Tibial artery (tissue), 4 donors: ENCODE data around the gene ALAD.
"Not testable (repeated sequence)": the region's sequence is repeated elsewhere in the genome, so short reads cannot be mapped to it uniquely, and the experiment has no call there.

Experiments
- DNase-seq, 2 donors: peaks; one replicate each; pipeline ENCODE4 v3.0.0-alpha.2; 2019
- H3K27ac ChIP-seq, 2 donors: fragments of 200-600 bp; sonication (generic) in 1 of 2; 1 replicate in 1 of 2; 2 replicates in 1 of 2; pipeline ENCODE4 v1.5.1; 2018 to 2019; ENCODE audit warnings: mild to moderate bottlenecking in 1 of 2
- H3K27me3 ChIP-seq, 2 donors: fragments of 200-600 bp; sonication (generic) in 1 of 2; one replicate each; pipeline versions ENCODE4 v1.5.1 to v1.6.0; 2016 to 2019
- H3K36me3 ChIP-seq, 3 donors: fragments of 200-600 bp; sonication (generic) in 2 of 3; one replicate each; pipeline ENCODE4 v1.5.1; 2016 to 2019; ENCODE audit warnings: mild to moderate bottlenecking in 2 of 3
- H3K4me1 ChIP-seq, 4 donors: fragments of 200-600 bp; sonication (generic) in 2 of 4; 1 replicate in 3 of 4; 2 replicates in 1 of 4; pipeline ENCODE4 v1.5.1; 2016 to 2019
- H3K4me3 ChIP-seq, 2 donors: fragments of 200-600 bp; sonication (generic) in 1 of 2; 1 replicate in 1 of 2; 2 replicates in 1 of 2; pipeline ENCODE4 v1.5.1; 2018 to 2019; ENCODE audit warnings: mild to moderate bottlenecking in 2 of 2
- H3K9me3 ChIP-seq, 3 donors: fragments of 200-600 bp; sonication (generic) in 1 of 3; one replicate each; pipeline ENCODE4 v1.5.1; 2016 to 2019
- intact Hi-C: fragments of 100-400 bp; cut with DNase I; formaldehyde crosslinking; loops from one replicate; pipeline ENCODE4 v1.15.0; 2023; ENCODE audit warnings: low total_unique reads
- TF ChIP-seq, protein P1 (sequence below), 2 experiments: fragments of 200-600 bp in 1 of 2; fragments of 450-650 bp in 1 of 2; IDR thresholded peaks; one replicate each; pipeline ENCODE4 v1.5.1; 2017 to 2019; ENCODE audit warnings: antibody characterized with exemption in 2 of 2, mild to moderate bottlenecking in 1 of 2, moderate library complexity in 1 of 2

ALAD gene

GRCh38 chr9:113389451-113389850, 11.6 kb downstream of the ALAD start:
- no peaks in the 10 kb centered on the region for H3K9me3 ChIP-seq
- H3K36me3 ChIP-seq = peaks cover 41 to 74% (median 61%) of the 10 kb centered on the region in 3 donors
- H3K27me3 ChIP-seq = no peaks in the 10 kb centered on the region
- no peaks in the 10 kb centered on the region for H3K4me1 ChIP-seq
- no peak overlapping the region for H3K27ac ChIP-seq
- intact Hi-C loops = no loop called here
- TF ChIP-seq, protein P1, sequence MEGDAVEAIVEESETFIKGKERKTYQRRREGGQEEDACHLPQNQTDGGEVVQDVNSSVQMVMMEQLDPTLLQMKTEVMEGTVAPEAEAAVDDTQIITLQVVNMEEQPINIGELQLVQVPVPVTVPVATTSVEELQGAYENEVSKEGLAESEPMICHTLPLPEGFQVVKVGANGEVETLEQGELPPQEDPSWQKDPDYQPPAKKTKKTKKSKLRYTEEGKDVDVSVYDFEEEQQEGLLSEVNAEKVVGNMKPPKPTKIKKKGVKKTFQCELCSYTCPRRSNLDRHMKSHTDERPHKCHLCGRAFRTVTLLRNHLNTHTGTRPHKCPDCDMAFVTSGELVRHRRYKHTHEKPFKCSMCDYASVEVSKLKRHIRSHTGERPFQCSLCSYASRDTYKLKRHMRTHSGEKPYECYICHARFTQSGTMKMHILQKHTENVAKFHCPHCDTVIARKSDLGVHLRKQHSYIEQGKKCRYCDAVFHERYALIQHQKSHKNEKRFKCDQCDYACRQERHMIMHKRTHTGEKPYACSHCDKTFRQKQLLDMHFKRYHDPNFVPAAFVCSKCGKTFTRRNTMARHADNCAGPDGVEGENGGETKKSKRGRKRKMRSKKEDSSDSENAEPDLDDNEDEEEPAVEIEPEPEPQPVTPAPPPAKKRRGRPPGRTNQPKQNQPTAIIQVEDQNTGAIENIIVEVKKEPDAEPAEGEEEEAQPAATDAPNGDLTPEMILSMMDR (IDR thresholded peaks at IDR 0.05) = no peak
- no peak for DNase-seq
- no peak overlapping the region for H3K4me3 ChIP-seq

- TF ChIP-seq, protein P1 (IDR thresholded peaks at IDR 0.05) = no peak
- peaks cover 41 to 74% (median 61%) of the 10 kb centered on the region in 3 donors for H3K36me3 ChIP-seq
- intact Hi-C loops = no loop called here
- DNase-seq = no peak
- no peaks in the 10 kb centered on the region for H3K4me1 ChIP-seq
- H3K4me3 ChIP-seq = no peak overlapping the region
- H3K27me3 ChIP-seq = no peaks in the 10 kb centered on the region
- no peaks in the 10 kb centered on the region for H3K9me3 ChIP-seq
- no peak overlapping the region for H3K27ac ChIP-seq
These were observed 12.3 kb downstream of the ALAD start for GRCh38 chr9:113388833-113389232.

GRCh38 chr9:113387560-113388230, 13.4 kb downstream of the ALAD start:
- H3K27me3 ChIP-seq = no peaks in the 10 kb centered on the region
- intact Hi-C loops = no loop called here
- DNase-seq = no peak

GRCh38 chr9:113386571-113387393, 14.3 kb downstream of the ALAD start:
- TF ChIP-seq, protein P1 (IDR thresholded peaks at IDR 0.05) = no peak
- no peaks in the 10 kb centered on the region for H3K9me3 ChIP-seq
- DNase-seq = no peak
- H3K27ac ChIP-seq = no peak overlapping the region
- intact Hi-C loops = no loop called here
- no peaks in the 10 kb centered on the region for H3K4me1 ChIP-seq
- no peak overlapping the region for H3K4me3 ChIP-seq
- H3K27me3 ChIP-seq = no peaks in the 10 kb centered on the region
- H3K36me3 ChIP-seq = peaks cover 33 to 55% (median 52%) of the 10 kb centered on the region in 3 donors

More at GRCh38 chr9:113387560-113388230, 13.4 kb downstream of the ALAD start:
- TF ChIP-seq, protein P1 (IDR thresholded peaks at IDR 0.05) = no peak
- H3K4me1 ChIP-seq = no peaks in the 10 kb centered on the region
- peaks cover 41 to 65% (median 61%) of the 10 kb centered on the region in 3 donors for H3K36me3 ChIP-seq
- H3K27ac ChIP-seq = no peak overlapping the region
- H3K4me3 ChIP-seq = no peak overlapping the region
- H3K9me3 ChIP-seq = no peaks in the 10 kb centered on the region

- TF ChIP-seq, protein P1 (IDR thresholded peaks at IDR 0.05) = no peak
- intact Hi-C loops = no loop called here
- no peak for DNase-seq
- H3K27me3 ChIP-seq = no peaks in the 10 kb centered on the region
- H3K4me3 ChIP-seq = no peak overlapping the region
- H3K36me3 ChIP-seq = peaks cover 4 to 7% (median 5%) of the 10 kb centered on the region in 3 donors
- H3K9me3 ChIP-seq = no peaks in the 10 kb centered on the region
- H3K27ac ChIP-seq = no peak overlapping the region
- peaks cover 0 to 7% (median 0%) of the 10 kb centered on the region in 4 donors for H3K4me1 ChIP-seq
These were observed 19.1 kb downstream of the ALAD start for GRCh38 chr9:113381909-113382411.

GRCh38 chr9:113381441-113381840, 19.6 kb downstream of the ALAD start:
- intact Hi-C loops = not testable (repeated sequence)

More at GRCh38 chr9:113381441-113381840, 19.6 kb downstream of the ALAD start:
- H3K4me1 ChIP-seq, H3K9me3 ChIP-seq, H3K4me3 ChIP-seq, H3K36me3 ChIP-seq, H3K27me3 ChIP-seq, DNase-seq, H3K27ac ChIP-seq: not testable (repeated sequence)
